Midbrain (tissue), 1 donor: ENCODE results near the gene SIT1.

Experiments used
- DNase-seq: peaks from one replicate; lab custom pipeline; 2025; lab: John Stamatoyannopoulos, UW

Gene SIT1, protein sequence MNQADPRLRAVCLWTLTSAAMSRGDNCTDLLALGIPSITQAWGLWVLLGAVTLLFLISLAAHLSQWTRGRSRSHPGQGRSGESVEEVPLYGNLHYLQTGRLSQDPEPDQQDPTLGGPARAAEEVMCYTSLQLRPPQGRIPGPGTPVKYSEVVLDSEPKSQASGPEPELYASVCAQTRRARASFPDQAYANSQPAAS

DNA sequence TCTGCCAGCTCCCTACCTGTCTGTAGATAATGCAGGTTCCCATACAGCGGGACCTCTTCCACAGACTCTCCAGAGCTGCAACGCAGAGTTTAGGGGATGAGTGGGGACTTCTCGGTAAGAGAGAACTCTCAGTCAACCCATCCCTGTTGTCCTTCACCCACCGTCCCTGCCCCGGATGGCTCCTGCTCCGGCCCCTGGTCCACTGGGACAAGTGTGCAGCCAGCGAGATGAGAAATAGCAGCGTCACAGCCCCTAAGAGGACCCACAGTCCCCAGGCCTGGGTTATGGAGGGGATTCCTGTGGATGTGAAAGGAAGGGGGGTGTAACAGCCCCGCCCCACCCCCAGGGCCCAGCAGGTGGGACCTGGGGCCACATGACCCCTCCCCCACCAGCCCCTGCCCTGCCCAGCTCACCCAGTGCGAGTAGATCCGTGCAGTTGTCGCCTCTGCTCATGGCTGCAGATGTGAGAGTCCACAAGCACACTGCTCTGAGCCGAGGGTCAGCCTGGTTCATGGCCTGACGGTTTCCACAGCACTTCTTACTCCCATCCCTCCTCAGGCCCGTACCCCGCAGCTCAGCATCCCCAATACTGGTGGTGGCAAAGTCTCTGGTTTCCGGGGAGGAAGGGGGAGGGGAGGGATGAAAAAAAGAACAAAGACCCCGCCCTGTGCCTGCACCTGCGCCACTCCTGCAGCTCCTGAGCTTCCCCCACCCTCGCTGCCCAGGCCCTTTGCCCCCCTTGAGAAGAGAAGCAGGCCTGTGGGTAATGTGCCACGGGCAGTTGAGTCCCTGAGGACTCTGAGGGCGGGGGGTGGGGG lies at the start of gene SIT1:
Gene SIT1, minus strand, starts transcription at position 591 of the 818 bp plus-strand sequence. Its CDS starts 78 bp downstream, at position 513.
- DNase-seq: no peak

DNA sequence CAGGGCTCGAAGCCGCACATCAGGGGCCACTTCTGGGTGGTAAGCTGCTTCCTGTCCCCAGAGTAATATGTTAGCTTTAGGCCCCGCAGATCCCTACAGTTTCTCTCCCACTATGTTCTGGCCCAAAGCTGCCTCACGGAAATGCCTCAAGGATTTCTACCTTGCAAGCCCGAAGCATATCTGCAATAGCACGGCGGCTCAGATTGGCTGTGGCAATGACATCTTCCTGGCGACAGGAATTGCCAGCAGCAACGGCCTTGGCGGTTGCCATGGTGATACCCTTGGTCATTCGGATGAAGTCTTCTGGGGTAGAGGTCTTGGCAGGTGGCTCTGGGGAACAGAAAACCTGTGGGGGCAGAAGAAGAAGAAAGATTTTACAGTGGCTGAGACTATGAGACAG lies 49.3 kb upstream of the SIT1 start:
- DNase-seq: no peak

DNA sequence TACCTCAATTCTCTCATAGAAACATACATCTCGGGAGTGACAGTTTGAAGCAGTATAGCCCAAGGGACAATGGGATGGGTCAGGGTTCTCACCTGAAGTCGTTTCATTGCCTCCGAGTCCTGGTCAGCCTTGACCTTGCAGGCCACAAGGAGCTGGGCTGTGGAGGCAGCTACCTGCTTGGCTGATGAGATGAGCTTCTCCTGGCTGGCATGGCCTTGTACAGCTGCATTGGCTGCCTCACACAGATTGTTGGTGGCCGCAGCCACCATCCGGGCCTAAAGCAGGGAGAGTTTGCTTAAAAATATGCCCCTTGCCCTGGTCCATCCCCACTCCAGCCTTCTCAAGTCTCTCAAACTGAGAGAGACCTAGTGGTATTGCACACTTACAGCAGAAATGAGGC lies 47.5 kb upstream of the SIT1 start:
- DNase-seq: no peak

DNA sequence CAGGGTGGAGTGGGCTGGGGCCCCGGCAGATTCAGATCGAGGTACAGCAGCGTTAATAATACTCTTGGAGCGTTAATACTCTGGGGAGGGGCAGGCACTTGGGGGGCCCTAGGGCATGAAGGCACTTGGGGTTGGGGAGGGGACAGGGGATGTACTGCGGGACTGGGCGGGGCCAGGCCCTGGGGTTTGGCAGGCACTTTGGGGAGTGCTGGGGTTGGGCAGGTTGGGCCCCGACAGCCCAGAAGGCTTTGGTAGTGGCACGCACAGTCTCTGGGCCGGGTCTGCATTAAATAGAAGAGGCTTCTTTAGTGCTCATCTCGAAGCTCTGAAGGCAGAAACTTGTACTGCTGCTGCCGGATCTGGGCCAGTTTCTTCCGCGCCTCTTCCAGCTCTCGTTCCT lies 46.8 kb upstream of the SIT1 start:
- DNase-seq: no peak

DNA sequence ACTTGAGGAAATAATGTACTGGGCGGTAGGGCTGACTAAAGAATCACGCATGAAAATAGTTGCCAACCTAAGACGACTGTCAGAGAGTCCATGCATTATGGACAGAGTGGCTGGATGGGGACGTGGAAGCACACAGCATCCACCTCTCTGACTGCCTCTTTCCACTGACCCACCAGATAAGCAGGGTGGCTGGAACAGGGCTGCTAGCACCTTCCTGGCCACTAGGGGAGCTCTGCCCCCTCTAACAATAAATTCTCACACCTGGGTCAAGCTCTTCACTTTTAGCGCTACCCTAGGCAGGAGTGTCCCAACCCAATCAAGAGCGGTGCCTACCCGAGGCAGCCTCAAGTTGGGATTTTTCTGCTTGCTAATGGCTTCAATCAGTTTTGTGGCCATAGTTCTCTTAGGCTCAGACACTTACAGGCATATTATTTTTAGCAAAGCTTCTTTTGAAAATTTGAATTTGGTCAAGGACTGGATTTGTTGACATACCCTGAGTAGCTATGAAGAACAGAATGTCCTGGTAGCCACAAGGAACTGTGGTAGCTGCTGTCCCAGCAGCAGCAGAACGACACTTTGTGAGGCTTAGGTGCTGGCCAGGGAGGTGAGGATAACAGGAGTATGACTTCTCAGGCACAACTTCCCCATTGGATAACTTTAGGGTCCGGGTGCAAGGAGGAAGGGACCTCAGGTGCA lies 45.9 kb upstream of the SIT1 start:
- DNase-seq: peak; percentile 31

DNA sequence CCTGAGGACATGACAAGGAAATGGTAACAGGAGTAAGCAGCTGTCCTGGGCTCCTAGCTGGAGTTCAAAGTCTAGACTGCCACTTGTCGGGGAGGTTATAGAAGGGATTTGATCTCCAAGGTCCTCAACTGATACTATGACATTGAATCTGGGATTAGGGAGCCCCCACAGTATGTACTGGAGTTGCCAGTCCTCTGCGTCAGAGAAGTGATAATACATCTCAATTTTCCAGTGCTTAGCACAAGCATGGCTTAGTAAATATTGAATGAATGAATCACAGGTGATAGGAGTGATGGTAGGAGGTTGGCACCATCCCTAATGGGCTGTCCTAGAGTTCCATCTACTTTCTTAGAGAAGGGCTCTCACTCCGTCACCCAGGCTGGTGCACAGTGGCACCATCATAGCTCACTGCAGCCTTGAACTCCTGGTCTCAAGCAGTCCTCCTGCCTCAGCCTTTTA lies 45.2 kb upstream of the SIT1 start:
- DNase-seq: no peak

DNA sequence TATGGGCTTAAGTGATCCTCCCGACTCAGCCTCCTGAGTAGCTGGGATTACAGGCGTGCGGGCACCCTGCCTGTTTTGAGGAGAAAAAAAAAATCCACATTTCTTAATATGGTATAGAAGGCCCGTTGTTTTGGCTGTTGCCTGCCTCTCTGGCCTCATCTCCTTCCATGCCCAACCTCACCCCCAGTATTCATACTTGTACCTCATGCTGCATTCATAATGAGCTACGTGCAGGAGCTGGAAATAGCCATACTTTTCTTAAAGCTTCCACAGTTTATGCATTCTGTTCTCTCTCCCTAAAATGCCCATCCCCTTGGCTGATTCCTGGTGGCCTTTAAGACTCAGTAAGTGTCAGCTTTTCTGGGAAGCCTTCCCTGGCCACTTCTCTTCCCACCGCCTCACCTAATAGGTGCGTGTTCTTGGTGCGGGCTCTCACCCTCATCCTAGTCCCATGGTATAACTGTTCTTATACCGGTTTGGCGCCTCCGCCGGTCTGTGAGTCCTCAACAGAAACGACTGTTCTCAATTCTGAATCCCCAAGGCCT lies 41.1 kb upstream of the SIT1 start:
- no peak for DNase-seq

DNA sequence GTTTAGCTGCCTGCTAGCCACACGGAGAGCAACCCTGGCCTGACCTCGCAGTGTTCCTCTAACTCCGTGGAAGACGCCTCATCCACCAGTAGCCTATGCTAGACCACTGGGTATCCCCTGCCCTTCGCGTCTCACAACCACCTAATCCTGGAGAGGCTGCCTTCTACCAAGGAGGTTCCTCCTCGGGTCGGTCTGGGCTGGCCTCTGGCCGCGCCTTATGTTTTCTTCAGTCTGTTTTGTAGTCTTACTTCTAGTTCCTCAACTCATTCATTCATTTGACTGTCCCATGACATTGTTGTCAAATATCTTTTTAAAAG lies 40.6 kb upstream of the SIT1 start:
- no peak for DNase-seq

DNA sequence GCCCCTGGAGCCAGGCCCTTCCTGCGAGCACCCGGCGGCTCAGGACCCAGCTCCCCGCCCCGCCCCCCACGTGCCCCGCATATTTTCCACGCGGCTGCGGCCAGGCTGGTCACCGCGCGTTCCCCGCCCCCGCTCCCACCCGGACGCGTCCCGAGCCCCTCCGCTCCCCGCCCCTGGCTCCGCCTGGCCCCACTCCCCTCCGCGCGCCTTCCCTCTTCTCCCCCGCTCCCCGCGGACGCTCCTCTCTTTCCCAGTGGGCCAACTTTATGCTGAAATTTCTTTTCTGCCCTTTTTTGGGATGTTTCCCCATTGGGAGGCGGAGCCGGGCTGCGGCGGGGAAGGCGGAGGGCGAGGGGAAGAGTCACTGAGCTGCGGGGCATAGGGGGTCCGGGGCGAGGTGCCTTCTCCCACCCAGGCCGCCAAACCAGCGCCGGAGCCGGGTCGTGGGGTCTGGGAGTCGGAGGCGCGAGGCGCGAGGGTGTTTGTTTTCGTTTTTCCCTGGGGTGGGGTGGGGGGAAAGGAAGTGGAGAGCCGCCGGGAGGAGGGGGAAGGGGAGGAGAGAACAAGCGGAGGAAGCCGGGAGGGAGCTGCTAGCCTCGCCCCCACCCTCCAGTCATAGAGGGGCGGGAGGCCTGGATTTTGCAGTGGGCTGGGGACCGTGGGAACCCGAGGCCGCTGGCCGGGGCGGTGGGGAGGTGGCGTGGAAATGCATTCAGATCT lies 40.0 kb upstream of the SIT1 start:
- peak; percentile 6 for DNase-seq

DNA sequence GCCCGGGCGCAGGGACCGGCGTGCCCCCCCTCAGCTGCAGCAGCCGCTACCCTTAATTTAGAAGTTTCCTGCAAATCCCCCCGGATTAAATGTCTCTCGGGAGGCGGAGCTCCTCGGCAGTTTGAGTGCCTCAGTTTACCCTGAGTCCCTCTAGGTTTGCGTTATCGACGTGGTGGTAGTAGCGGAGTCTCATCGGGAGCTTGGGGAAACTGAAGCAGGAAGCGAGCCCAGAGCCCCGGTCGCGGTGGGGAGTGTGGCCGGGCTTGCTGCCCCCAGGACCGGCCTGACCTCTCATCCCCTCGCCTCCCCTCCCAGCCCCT lies 39.5 kb upstream of the SIT1 start:
- DNase-seq: no peak

DNA sequence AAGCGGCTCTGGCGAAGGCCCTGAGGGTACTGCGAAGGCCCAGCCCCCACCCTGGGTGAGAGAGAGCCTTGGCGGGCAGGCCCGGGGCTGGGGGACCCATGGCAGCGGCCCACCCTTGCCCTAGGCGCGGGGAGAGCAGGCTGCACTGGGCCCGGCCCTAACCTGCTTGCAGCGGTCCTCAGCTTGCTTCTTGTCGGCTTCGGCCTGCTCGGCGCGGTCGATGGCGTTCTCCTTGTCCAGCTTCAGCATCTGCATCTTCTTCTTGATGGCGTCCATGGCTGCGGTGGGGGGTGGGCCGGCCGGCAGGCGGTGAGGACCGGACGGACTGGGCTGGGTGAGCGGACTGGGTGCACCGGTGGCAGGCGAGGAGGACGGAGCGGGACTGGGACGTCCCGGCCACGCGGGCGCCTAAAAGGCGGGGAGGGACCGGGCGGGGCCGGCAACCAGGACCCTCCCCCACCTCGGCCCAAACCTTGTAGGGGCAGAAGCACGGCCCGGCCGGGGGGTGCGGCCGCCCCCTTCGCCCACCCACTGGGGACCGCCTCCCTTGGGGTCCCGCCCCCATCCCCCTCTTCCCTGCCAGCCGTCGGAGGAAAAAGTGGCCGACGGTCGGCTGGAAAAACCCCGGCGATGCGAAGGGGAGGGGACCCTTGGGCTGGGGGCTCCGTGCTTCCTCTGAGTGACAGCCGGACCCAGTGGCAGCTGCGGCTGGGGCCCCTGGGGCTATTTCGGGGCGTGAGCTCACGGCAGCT lies 39.0 kb upstream of the SIT1 start, which contains the start of gene TPM2:
Gene TPM2, minus strand, starts transcription at position 384 of the 752 bp plus-strand sequence. Its CDS starts 108 bp downstream, at position 276.
- DNase-seq: no peak

DNA sequence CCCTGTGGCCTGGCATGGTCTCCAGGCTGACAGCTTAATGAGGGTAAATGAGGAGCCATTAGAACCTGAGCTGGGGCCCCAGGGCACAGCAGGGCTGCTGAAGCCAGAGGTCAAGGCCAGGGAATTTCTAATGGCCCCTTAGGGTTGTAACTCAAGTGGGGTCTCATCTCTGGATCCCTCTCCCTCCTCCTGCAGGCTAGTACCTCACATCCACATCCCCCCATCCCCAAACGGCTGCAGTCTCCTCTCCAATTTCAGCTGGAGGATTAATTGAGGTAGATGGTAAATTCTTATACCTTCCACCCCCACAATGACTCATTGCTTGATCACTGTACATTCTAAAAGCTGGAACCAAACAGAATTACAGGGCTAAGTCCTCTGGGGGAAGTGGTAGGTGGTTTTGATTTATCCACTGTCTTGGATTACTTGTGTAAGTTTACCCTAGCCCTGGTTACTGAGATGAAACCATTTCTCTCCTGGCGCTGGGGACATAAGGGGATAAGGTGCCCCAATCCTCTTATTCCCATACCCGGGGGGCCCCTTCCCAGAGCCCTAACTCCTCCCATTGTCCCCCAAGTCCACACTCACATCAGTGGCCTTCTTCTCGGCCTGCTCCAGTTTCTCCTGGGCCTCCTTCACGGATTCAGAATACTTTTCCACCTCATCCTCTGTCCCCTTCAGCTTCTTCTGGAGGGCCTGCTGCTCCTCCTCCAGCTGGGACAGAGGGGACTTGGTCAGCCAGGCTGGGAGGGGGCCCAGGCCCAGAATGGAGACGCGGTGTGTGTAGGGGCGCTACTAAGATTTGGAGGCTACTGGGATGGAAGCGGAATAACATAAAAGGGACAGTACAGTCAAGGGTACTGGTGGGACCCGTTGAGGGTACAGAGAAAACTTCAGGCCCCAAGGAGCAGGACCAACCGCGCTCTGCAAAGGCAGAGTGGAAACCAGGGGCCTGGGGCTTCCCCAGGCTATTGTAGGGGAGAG lies 38.1 kb upstream of the SIT1 start:
- DNase-seq: no peak

DNA sequence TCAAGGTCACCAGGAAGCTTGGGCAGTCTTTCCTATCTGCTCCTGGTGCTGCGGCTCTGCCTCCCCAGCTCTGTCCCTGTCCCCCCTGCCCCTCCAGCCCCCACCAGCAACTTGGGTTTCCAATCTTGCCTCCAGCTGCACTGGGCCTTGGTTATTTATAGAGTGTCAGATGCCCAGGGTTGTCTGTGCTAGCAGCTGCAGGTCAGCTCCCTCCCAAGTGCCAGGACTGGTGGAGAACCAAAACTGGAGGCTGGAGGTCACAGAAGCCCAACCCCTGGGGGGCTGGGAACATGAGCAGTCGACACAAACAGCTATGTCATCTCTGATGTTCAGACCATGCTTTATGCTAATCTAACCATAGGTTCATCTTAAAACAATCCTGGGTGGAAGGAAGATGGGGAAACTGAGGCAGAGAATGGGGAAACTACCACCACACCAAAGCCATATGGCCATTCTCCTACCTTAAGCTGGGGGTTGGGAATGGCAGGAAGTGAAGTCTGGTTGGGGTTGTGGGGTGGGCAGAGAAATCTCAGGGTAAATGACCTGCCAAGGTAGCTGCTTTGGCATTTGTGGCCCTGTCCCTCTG lies 37.3 kb upstream of the SIT1 start:
- no peak for DNase-seq

DNA sequence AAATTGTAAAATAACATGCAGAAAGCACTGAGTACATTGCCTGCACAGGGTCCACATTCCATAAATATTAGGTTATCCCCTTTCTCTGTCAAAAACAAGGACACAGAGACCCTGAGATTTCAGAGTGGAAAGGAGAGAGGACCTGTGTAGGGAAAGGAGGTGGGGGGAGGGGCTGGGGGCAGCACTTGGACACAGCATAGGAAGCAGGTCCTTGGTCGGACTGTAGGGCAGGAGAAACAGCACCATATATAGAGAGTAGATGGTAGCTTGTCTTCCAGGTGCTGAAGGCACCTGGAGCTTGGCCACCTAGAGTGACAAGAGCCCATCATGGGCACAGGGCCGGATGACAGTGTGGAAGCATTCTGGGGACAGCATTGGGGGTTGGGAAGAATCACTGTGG lies 36.6 kb upstream of the SIT1 start:
- DNase-seq: no peak

DNA sequence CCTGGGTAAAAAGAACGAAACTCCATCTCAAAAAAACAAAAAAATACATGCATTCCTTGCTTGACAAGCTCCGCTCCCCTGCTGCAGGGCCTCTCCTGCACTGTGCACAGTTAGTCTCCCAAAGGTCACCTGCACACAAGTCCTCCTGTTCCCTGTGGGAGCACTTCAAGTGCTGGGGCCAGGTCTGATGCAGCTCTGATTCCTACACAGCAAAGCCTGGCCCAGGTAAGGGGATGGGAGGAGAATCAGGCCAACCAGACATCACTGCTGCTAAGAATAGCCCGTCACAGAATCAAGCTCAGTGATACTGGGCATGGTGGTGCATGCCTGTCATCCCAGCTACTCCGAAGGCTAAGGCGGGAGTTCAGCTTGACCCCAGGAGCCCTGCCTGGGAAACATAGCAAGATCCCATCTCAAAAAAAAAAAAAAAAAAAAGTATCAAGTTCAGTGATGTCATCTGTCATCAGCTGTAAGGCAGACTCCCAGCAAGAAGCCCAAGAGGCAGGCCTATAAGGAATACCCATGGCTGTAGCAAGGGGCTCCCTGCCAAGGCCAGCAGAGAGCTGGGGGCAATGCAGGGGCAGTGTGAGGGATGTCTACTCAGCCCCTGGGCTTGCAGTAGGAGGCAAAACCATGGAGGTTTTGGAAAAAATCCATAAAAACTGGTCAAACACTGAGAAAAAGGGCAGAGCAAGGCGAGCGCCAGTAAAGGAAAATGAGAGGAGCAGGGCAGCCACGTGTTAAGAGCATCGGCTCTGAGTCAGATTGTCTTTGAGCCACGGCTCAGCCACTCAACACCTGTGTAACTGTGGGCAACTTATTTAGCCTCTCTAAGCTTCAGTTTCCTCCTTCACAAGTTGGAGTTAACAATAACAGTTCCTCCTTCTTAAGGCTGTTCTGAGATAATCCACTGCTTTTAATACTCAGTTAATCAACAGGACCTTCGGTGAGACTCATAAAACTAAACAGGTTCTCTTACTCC lies 35.8 kb upstream of the SIT1 start:
- DNase-seq: no peak

DNA sequence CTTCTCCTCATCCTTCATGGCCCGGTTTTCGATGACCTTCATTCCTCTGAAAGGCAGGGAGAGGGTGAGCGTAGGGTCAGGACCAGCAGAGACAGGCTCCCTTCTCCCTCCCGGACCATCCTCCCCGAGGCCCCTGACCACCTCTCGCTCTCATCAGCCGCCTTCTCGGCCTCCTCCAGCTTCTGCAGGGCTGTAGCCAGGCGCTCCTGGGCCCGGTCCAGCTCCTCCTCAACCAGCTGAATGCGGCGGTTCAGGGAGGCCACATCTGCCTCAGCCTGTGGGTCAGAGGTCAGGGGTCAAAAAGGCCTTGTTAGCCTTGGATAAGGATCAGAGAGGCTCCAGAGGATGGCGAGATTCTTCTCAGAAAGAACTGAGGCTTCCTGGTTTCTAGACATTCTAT lies 34.8 kb upstream of the SIT1 start:
- no peak for DNase-seq

DNA sequence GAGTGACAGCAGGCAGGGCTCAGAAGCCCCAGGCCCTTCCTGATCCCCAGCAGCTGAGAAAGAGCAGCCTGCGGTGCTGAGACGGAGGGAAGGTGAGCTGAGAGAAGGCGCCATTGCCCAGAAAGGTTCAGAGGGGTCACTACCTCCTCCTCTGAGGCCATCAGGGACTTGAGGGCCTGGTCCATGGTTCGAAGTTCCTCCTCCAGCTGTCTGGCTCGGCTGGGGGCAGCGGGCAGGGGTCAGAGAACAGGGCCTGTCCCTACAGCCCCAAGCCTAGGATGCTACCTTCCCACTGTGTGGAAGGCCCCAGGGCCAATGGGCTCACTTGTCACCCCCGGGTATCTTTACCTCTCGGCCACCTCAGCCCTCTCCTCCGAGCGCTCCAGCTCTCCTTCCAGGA lies 34.2 kb upstream of the SIT1 start:
- DNase-seq: no peak

DNA sequence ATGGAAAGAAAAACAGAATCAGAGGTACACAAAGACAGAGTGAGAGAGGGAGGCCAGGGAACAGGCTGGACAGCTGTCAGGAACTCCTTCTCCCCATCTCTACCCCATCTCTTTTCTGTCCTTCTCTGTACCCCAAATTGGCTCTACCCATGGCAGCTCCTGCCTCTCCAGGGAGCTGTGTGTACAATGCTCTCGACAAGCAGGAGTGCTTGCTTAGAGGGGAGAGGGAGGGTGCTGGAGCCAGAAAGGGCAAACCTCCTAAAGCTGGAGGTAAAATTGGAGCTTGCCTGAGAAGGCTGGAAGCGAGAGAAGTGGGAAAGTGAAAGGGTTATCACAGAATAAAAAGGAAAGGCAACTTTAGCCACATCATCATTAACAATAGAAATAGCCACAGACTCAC lies 32.6 kb upstream of the SIT1 start:
- DNase-seq: no peak
